K562 (cell line): ENCODE results near the gene EGFL7. TPM values are rescaled to one million over a fixed set of nuclear protein-coding genes. Genes with fewer than 3 reads are reported as not detected.

Experiments
- ATAC-seq: fragments of 200-7000 bp; cut with Tn5 transposase; 3 replicates; pipeline ENCODE4 v1.9.1; 2020; ENCODE audit warnings: moderate library complexity
- BruUV-seq: library from RNA; stranded (reverse); fragments of 400-500 nt; replicated peaks from 2 replicates; lab custom pipeline; 2021; lab: Mats Ljungman, UMichigan
- CTCF ChIA-PET: fragments of 300-600 bp; formaldehyde crosslinking; extraction: SDS; loops from one replicate; lab custom pipeline; 2021; ENCODE audit warnings: low intra/inter-chr PET ratio; lab: Yijun Ruan, JAX
- POLR2A ChIA-PET: fragments of 300-600, 350-650 bp; sonication (Branson Sonifier 250); formaldehyde crosslinking; extraction: SDS; loops from one replicate; lab custom pipeline; 2021; ENCODE audit warnings: antibody characterized with exemption, inconsistent platforms; lab: Yijun Ruan, JAX
- DNase-seq, 4 experiments: peaks; one replicate each; pipeline versions ENCODE4 v3.0.0 to v3.0.0-alpha.2; 2011 to 2018; ENCODE audit warnings: low spot score in 3 of 4, mixed read lengths in 3 of 4; ENCODE audit errors: extremely low read depth in 1 of 4
- FAIRE-seq: peaks from 2 replicates; lab custom pipeline; 2011; peaks lifted over from hg19 to GRCh38; lab: Jason Lieb, UNC
- H2AFZ ChIP-seq: 2 replicates; pipeline ENCODE4 v1.6.0; 2011; ENCODE audit warnings: low read depth, low read length, control low read depth, inconsistent platforms
- H3K27ac ChIP-seq: fragments of 200-600 bp; 3 replicates; pipeline ENCODE4 v1.8.0; 2011; ENCODE audit warnings: low read depth, mild to moderate bottlenecking, control low read depth, inconsistent platforms, low read length, moderate library complexity, mixed read lengths; ENCODE audit errors: extremely low read depth
- H3K27me3 ChIP-seq, 2 experiments: fragments of 300-600 bp in 1 of 2; 2 replicates in 1 of 2; 3 replicates in 1 of 2; pipeline versions ENCODE4 v1.6.0 to v1.8.0; 2011; ENCODE audit warnings: inconsistent platforms in 2 of 2, low read length in 2 of 2, mild to moderate bottlenecking in 1 of 2, mixed read lengths in 1 of 2, moderate library complexity in 1 of 2; ENCODE audit not compliant: control insufficient read depth in 2 of 2, insufficient read depth in 2 of 2
- H3K36me3 ChIP-seq: fragments of 300-600 bp; 3 replicates; pipeline ENCODE4 v1.8.0; 2011; ENCODE audit warnings: mild to moderate bottlenecking, low read length, inconsistent platforms; ENCODE audit not compliant: control insufficient read depth, insufficient read depth
- H3K4me1 ChIP-seq, 2 experiments: fragments of 200-600 bp in 1 of 2; replicated peaks in 1 of 2; 2 replicates in 1 of 2; 3 replicates in 1 of 2; pipeline versions ENCODE4 v1.5.1 to v1.8.0; 2011; ENCODE audit warnings: inconsistent platforms in 2 of 2, low read length in 2 of 2, mild to moderate bottlenecking in 1 of 2, mixed read lengths in 1 of 2, moderate library complexity in 1 of 2; ENCODE audit not compliant: control insufficient read depth in 2 of 2, insufficient read depth in 2 of 2
- H3K4me2 ChIP-seq: 2 replicates; pipeline ENCODE4 v1.6.1; 2011; ENCODE audit warnings: low read length, control low read depth, inconsistent platforms, mixed read lengths; ENCODE audit not compliant: insufficient read depth
- H3K4me3 ChIP-seq: fragments of 200-600 bp; sonication (generic), shearing (Covaris generic); 2 replicates; pipeline ENCODE4 v1.5.1; 2016; ENCODE audit warnings: control low read depth, inconsistent platforms
- H3K79me2 ChIP-seq: fragments of 200-600 bp; 3 replicates; pipeline ENCODE4 v1.8.0; 2011; ENCODE audit warnings: low read length, inconsistent platforms; ENCODE audit not compliant: control insufficient read depth, insufficient read depth
- H3K9ac ChIP-seq, 2 experiments: 2 replicates each; pipeline versions ENCODE4 v1.6.0 to v1.6.1; 2011; ENCODE audit warnings: low read depth in 2 of 2, low read length in 2 of 2, control low read depth in 1 of 2, inconsistent platforms in 1 of 2, mild to moderate bottlenecking in 1 of 2, mixed read lengths in 1 of 2; ENCODE audit not compliant: insufficient read depth in 1 of 2
- H3K9me1 ChIP-seq: one replicate; pipeline ENCODE4 v1.6.0; 2011; ENCODE audit warnings: inconsistent platforms, mild to moderate bottlenecking, low read length, moderate library complexity; ENCODE audit not compliant: control insufficient read depth, insufficient read depth
- H3K9me3 ChIP-seq: replicated peaks from 2 replicates; pipeline ENCODE4 v1.5.1; 2011; ENCODE audit warnings: low read depth, low read length, inconsistent platforms; ENCODE audit not compliant: control insufficient read depth, insufficient read depth
- H4K20me1 ChIP-seq: replicated peaks from 2 replicates; pipeline ENCODE4 v1.6.1; 2011; ENCODE audit warnings: low read length, inconsistent platforms, mixed read lengths; ENCODE audit not compliant: control insufficient read depth, insufficient read depth
- CXXC5 ChIP-seq: fragments of 250-450 bp; sonication (Bioruptor Pico); IDR thresholded peaks from 2 replicates; pipeline ENCODE4 v1.8.0; 2022; ENCODE audit warnings: inconsistent platforms, mild to moderate bottlenecking, moderate library complexity
- NFATC3 ChIP-seq: fragments of 450-650 bp; IDR thresholded peaks from 2 replicates; pipeline ENCODE4 v1.6.1; 2017; ENCODE audit warnings: mild to moderate bottlenecking
- NFE2 ChIP-seq: IDR thresholded peaks from 2 replicates; pipeline ENCODE4 v1.6.1; 2014; ENCODE audit warnings: antibody characterized with exemption, low read depth
- WGBS: fragments of 100-300 bp; shearing (Covaris generic); methylation state at CpG from one replicate; pipeline ENCODE4 v1.1.6; 2016; ENCODE audit warnings: low coverage, mixed read lengths; ENCODE audit not compliant: insufficient coverage; ENCODE audit errors: missing lambda C conversion rate; 5-methylcytosine and 5-hydroxymethylcytosine counted together
- in situ Hi-C: fragments of 300-500 bp; cut with MboI; formaldehyde crosslinking; loops from 4 replicates; pipeline ENCODE4 v1.15.0; 2018; ENCODE audit warnings: inconsistent platforms, mixed read lengths
- intact Hi-C: fragments of 100-400 bp; cut with micrococcal nuclease; formaldehyde crosslinking; loops from 2 replicates; pipeline ENCODE4 v1.14.2; 2022
- polyA plus RNA-seq, 8 experiments: library from polyadenylated mRNA; depleted of rRNA in 4 of 8; stranded (reverse) in 5 of 8; unstranded in 3 of 8; fragments of >200 nt; fragmentation: Nextera tagmentation in 2 of 8; fragmentation: Illumina TruSeq in 1 of 8; extraction: Ambion mirVana in 2 of 8; extraction: Trizol in 1 of 8; gene quantifications; 2 replicates each; pipeline versions ENCODE4 v1.2.1 to v1.2.3, GENCODE V29; 2011 to 2014; ENCODE audit warnings: inconsistent platforms in 1 of 8, missing spikeins in 1 of 8
- total RNA-seq, 7 experiments: library from RNA; depleted of rRNA in 6 of 7; stranded (reverse); fragments of >200 nt in 6 of 7; fragmentation: Illumina TruSeq in 2 of 7; extraction: Trizol in 2 of 7; gene quantifications; 2 replicates each; pipeline versions ENCODE4 v1.2.1 to v1.2.3, GENCODE V29; 2011 to 2021; ENCODE audit warnings: low replicate concordance in 1 of 7
- TF ChIP-seq, protein P1 (sequence below): fragments of 250-450 bp; sonication (Bioruptor Pico); IDR thresholded peaks from 2 replicates; pipeline ENCODE4 v1.8.0; 2021; ENCODE audit warnings: moderate library complexity, mild to moderate bottlenecking, inconsistent platforms

The EGFL7 gene
- total and polyA plus RNA-seq, 9 of the 15 experiments (the other 6 are each of a cell fraction or from before 2014, with no cell fraction given): 1.5 to 286 (median 55.5) TPM

DNA sequence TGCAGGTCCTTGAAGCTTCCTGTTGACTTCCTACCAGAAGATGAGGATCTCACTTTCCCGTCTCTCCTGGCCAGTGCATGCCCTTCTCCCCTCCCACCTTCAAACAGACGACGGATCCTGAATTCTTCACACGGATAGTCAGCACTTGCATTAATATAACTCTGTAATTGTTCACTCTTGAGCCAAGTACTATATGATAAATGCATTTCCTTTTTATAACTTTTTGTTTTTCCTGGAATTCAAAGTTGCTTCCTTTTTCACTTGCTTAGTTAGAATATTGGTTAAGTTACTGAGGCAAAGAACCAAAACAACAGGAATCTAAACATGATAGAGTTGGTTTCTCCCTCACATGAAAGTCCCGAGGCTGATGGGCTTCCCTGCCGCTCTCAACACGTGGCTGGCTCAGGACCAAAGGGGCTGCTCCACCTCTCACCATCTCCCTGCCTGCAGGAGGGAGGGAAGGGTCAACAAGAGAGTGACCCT is 20.2 kb upstream of the EGFL7 start:
- Histone ChIP-seq H4K20me1 (no peaks in the 10 kb centered on the region), H3K4me2 (no peak overlapping the region), H3K4me3 (no peak overlapping the region), H3K9ac (no peak overlapping the region), H3K36me3 (no peaks in the 10 kb centered on the region), H3K27ac (no peak overlapping the region), H2AFZ (no peak overlapping the region), H3K4me1 (peaks cover 38 to 59% of the 10 kb centered on the region in 2 experiments), H3K27me3 (no peaks in the 10 kb centered on the region), H3K79me2 (peaks cover 31% of the 10 kb centered on the region), H3K9me1 (no peaks in the 10 kb centered on the region), H3K9me3 (no peaks in the 10 kb centered on the region)
- intact Hi-C loops: no loop called here
- BruUV-seq: no TSS peak
- TF ChIP-seq CXXC5 (CRISPR knock-in tag): no peak
- TF ChIP-seq, protein P1, sequence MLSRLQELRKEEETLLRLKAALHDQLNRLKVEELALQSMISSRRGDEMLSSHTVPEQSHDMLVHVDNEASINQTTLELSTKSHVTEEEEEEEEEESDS (CRISPR knock-in tag): no peak
- no peak for TF ChIP-seq NFATC3
- no peak for TF ChIP-seq NFE2
- WGBS: 68% methylated on average over 7 of the region's 7 CpGs
- ChIA-PET CTCF (no interaction called here), POLR2A (no interaction called here)
- ATAC-seq: no peak
- in situ Hi-C loops: loop anchor here (25.0 kb wide), 1 partner anchor 305 kb away; the partner anchor contains the start of gene GPSM1
- DNase-seq: no peak
- no peak for FAIRE-seq
